ENCODE data around the gene RANBP10.

The RANBP10 gene

DNA sequence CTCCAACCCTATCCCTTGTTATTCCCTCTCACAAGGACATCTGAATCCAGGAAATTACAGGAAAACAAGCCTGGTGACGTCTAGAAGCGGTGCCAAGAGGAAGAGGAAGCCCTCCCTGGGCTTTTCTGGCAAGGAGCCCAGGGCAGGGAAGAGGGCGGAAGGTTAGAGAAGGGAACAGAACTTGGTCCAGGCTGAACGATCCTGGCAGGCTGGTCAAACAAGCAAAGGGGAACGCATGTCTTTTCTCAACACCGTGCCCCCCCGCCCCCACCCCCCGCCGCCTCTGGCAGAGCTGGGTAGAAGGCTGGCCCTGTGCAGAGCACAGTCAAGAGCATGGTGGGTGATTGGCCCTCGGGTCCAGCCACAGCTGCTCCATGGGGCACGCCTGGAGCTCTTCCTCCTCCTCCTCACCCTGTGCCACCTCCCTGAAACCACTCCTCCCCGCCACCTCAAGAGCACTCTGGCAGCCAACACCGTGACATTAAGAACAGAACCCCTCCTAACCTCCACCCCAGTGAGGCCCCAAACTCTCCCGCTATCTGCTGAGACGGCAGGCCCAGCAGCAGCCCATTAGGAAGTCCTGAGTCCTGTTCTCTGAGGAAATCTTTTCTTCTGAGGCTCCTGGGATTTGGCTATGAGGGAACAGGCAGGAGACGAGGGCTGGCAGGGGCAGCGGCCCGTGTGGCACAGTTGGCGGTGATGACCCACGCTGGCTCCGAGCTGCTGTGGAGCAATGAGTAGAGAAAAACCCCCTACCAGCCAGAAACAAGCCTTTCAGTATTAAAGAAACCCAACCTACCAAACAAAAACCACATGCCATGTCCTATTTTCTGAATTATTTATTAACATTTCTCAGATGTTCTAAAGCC, 132.4 kb downstream of the RANBP10 start:
- no peak for DNase-seq
